HG02610 (cell line): ENCODE data around the gene PTGS1.
"Not testable (repeated sequence)": the region's sequence is repeated elsewhere in the genome, so short reads cannot be mapped to it uniquely, and the experiment has no call there.

Experiments used
- ATAC-seq: cut with Tn5 transposase; IDR thresholded peaks from one replicate; pipeline ENCODE4 v1.9.1; 2021; ENCODE audit warnings: mild to moderate bottlenecking, moderate library complexity; ENCODE audit not compliant: unreplicated experiment

Gene PTGS1

DNA sequence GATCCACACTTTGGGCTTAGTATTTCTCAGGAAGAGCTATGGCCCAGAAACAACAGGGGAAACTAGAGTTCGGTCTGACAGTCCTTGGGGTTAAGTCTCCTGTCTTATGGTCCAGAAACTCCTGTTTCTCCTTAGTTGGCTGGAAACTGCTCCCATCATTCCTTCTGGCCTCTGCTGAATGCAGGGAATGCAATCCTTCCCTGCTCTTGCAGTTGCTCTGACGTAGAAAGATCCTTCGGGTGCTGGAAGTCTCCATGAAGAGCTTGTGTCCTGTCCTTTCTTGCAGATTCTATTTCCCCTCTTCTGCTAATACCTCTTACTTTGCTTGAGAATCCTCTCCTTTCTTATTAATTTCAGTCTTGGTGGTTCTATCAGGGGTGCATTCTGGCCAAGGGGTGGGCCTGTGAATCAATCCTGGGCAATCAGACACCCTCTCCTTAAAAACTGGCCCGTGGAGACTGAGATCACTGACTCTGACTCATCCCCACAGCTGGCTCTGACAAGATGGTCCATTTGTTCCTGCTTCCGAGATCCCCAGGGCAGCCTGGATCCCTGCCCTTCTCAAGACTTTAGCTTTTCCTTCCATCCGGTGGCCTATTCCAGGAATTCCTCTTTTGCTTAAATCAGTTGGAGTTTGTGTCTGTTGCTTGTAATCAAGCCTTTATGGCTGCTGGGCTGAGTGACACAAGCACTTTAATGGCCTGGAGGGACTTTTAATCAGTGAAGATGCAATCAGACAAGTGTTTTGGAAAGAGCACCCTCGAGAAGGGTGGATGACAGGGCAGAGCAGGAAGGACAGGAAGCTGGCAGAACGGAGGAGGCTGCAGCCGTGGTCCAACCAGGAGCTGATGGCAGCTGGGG, 23.7 kb downstream of the PTGS1 start:
- ATAC-seq = no peak

DNA sequence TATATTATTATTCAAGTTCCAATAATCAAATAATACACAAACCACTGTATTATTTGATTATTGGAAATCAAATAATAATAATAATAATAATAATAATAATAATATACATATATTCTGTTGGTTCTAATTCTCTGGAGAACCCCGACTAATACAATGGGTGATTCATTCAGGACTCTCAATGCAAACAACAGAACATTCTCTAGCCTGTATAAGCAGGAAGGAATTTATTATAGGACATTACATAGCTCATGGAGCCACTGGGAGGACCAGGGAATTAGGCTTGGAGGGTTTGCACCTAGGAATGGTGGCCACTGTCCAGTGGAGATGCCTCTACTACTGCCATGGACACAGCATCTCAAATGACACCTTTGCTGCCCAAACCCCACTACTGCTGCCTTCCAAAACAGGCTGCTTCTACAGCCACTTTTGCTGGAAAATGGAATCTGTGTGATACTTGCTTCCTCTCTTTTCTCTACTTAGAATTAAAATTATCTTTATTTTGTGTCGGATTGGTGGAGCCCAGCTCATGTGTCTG, 25.9 kb downstream of the PTGS1 start:
- no peak for ATAC-seq

- no peak for ATAC-seq
Measured at GRCh38 chr9:122397749-122398148, 26.9 kb downstream of the PTGS1 start.

DNA sequence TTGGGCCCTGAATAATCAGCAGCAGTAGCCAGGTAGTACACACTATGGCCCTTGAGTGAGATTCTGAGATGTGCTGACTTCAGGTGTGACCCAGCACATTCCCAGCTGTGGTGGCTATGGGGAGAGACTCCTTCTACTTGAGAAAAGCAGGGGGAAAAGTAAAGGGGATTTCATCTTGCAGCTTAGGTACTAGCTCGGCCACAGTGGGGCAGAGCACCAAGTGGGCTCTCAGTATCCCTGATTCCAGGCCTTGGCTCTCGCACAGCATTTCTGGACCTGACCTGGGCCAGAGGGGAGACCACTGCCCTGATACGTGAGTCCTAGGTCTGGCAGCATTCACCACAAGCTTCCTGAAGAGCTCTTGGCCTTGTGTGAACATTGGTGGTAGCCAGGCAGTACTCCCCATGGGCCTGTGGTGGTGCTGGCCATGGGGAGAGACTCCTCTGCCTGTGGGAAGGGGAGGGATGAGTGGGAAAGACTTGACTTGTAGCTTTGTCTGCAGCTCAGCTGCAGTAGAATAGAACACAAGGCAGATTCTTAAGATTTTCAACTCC, 27.6 kb downstream of the PTGS1 start:
- no peak for ATAC-seq

DNA sequence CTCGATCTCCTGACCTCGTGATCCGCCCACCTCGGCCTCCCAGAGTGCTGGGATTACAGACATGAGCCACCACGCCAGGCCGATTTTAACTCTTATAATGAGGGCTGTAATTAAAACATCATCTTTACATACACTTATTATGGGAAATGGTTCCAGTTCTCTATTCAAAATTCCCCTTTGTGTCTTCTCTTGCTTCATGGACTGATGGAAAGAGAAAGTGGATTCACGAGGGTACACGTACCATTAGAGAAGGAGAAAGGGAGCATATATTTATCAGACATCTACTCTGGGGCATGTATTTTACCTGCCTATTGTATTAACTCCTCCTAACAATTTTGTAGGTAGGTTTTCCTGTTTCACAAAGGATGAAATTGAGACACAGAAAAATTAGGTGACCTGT, 31.1 kb downstream of the PTGS1 start:
- ATAC-seq = no peak

- ATAC-seq = no peak
Measured at GRCh38 chr9:122402403-122402871, 31.6 kb downstream of the PTGS1 start.

DNA sequence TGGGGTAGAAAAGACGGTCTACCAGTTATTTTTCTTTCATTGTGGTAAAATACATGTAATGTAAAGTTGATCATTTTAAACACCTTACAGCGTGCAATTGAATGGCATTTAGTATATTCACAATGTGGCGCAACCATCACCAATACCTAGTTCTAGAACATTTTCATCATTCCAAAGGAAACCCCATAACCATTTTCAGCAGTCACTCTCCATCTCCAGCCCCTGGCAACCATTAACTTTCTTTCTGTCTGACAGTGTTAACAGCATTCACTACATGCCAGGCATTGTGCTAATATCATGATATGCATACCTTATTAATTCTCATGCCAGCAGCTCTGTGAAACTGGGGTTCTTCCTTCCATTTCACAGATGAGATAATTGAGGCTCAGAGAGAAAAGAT, 32.0 kb downstream of the PTGS1 start:
- ATAC-seq = no peak

DNA sequence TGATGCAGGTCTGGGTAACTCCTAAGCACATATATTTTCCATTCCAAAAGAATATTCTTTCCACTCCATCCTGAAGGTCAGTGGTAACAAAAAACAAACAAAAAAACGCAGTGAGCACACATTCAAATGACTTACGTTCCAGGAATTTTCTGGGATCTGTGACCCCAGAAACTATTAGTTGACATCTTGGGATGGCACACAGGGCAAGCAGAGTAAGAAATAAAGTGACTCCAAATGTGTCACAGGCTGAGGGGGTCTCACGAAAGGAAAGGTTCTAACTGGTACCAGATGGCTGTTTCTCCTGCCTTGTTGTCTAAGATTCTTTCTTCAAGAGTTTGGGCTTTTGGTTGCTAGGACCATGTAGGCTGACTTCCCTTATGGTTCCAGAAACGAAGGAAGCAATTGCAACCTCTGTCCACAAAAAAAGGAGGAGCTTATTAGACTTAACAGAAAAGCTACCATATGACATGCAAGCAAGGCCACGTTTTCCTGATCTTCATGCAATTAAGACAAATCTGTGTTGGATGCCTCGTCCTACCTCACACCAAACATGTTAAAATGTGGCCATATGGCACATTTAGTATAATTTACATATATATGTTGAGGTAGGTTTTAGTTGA, 32.7 kb downstream of the PTGS1 start:
- ATAC-seq = no peak

- not testable (repeated sequence) for ATAC-seq
Measured at GRCh38 chr9:122405304-122406069, 34.7 kb downstream of the PTGS1 start.

- no peak for ATAC-seq
Measured at GRCh38 chr9:122406070-122406890, 35.5 kb downstream of the PTGS1 start.

- ATAC-seq = not testable (repeated sequence)
Measured at GRCh38 chr9:122414108-122414507, 43.3 kb downstream of the PTGS1 start.

DNA sequence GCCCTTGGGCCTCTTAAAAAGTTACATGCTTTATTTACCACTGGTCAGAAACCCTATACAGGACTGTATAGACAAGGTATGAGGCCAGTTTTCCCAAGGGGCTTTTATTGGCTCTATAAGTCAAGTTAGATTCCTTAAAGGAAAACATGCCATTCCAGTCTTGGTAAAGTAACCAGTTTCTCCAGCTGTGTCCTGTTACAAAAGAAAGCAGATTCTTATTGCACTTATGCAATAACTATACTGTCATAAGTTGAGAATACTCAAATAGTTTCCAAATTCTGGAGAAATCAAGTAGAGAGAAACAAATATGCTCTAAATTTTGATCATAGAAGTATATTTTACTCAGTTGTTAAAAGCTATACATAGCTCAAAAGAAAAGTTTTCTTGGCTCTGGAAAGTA, 47.2 kb downstream of the PTGS1 start:
- ATAC-seq = no peak

DNA sequence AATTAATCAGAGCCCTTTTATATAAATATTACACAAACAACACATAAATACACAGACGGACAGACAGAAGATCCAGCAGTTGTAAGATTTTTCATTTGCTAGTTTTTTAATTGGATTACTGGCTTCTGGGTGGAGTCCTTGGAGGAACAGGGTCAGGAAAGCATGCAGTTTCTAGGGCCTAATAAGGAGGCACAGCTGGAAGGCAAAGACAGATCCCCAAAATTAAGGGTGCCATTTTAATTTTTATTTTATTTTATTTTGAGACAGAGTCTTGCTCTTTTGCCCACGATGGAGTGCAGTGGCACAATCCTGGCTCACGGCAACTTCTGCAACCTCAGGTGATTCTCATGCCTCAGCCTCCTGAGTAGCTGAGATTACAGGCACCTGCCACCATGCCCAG, 49.5 kb downstream of the PTGS1 start:
- ATAC-seq = no peak

GRCh38 chr9:122425087-122425486, 54.3 kb downstream of the PTGS1 start:
- no peak for ATAC-seq

DNA sequence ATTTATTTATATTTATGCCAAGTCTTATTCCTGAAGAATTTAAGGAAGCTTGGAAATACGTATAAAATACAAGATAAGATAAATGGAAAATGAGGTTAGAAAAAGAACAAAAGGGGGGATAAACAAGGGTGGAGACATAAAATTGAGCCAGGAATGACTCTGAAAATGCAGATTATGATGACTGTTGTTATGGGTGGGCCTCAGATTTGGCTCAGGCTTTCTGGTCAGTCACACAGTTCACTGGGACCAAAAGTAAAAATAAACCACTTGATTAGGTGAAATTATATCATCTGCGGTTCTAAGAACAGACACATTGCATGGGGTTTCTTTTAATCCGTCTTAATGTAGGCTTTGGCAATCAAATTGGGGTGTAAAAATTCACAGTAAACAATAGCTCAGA, 55.9 kb downstream of the PTGS1 start:
- ATAC-seq = no peak

- ATAC-seq = no peak
Measured at GRCh38 chr9:122442568-122442967, 71.7 kb downstream of the PTGS1 start.

GRCh38 chr9:122444041-122444733, 73.4 kb downstream of the PTGS1 start:
- ATAC-seq = no peak
